PC-3 (cell line): ENCODE data around the gene XPR1. TPM values are rescaled to one million over a fixed set of nuclear protein-coding genes. Genes with fewer than 3 reads are reported as not detected.

Source experiments
- ATAC-seq: fragments of 200-7000 bp; cut with Tn5 transposase; 2 replicates; pipeline ENCODE4 v1.9.1; 2020; ENCODE audit warnings: mild to moderate bottlenecking, moderate library complexity
- BruUV-seq: library from RNA; stranded (reverse); fragments of 400-500 nt; replicated peaks from 2 replicates; lab custom pipeline; 2021; lab: Mats Ljungman, UMichigan
- CTCF ChIA-PET: fragments of 300-600 bp; sonication (Branson Sonifier 250); formaldehyde crosslinking; loops from one replicate; lab custom pipeline; 2022; ENCODE audit warnings: antibody characterized with exemption; lab: Charles Lee
- POLR2A ChIA-PET: fragments of 300-600 bp; sonication (Branson Sonifier 250); formaldehyde crosslinking; loops from one replicate; lab custom pipeline; 2022; ENCODE audit warnings: antibody characterized with exemption; ENCODE audit not compliant: unreplicated experiment; lab: Charles Lee
- DNase-seq: peaks from one replicate; pipeline ENCODE4 v3.0.0-alpha.2; 2015
- H2AFZ ChIP-seq: fragments of 300-600 bp; sonication (generic); 2 replicates; pipeline ENCODE4 v1.6.0; 2016; ENCODE audit warnings: antibody characterized with exemption, low read length
- H3F3A ChIP-seq: fragments of 300-600 bp; sonication (generic); one replicate; pipeline ENCODE4 v1.6.0; 2017; ENCODE audit warnings: antibody characterized with exemption, low read length, control low read depth, mild to moderate bottlenecking; ENCODE audit not compliant: unreplicated experiment
- H3K27ac ChIP-seq: fragments of 300-600 bp; sonication (generic); 2 replicates; pipeline ENCODE4 v1.5.1; 2016; ENCODE audit warnings: mild to moderate bottlenecking, low read length
- H3K27me3 ChIP-seq: fragments of 300-600 bp; sonication (generic); 2 replicates; pipeline ENCODE4 v1.6.1; 2016; ENCODE audit warnings: low read length, mixed read lengths
- H3K36me3 ChIP-seq: fragments of 300-600 bp; sonication (generic); 2 replicates; pipeline ENCODE4 v1.6.1; 2016; ENCODE audit warnings: low read depth, mixed run types, low read length, mixed read lengths
- H3K4me1 ChIP-seq: fragments of 300-600 bp; sonication (generic); 2 replicates; pipeline ENCODE4 v1.5.1; 2016; ENCODE audit warnings: low read length; ENCODE audit not compliant: insufficient read depth
- H3K4me2 ChIP-seq: fragments of 300-600 bp; sonication (generic); 2 replicates; pipeline ENCODE4 v1.6.0; 2016; ENCODE audit warnings: low read length
- H3K4me3 ChIP-seq: fragments of 300-600 bp; sonication (generic); 2 replicates; pipeline ENCODE4 v1.5.1; 2016; ENCODE audit warnings: mild to moderate bottlenecking, low read length, mixed read lengths
- H3K79me2 ChIP-seq: fragments of 300-600 bp; sonication (generic); 2 replicates; pipeline ENCODE4 v1.6.1; 2017; ENCODE audit warnings: low read length, mixed read lengths
- H3K9ac ChIP-seq: fragments of 300-600 bp; sonication (generic); 2 replicates; pipeline ENCODE4 v1.6.0; 2016; ENCODE audit warnings: mild to moderate bottlenecking, low read length
- H3K9me2 ChIP-seq: fragments of 300-600 bp; sonication (generic); replicated peaks from 2 replicates; pipeline ENCODE4 v1.6.1; 2016; ENCODE audit warnings: mixed run types, low read length, mixed read lengths
- H3K9me3 ChIP-seq: fragments of 300-600 bp; sonication (generic); 2 replicates; pipeline ENCODE4 v1.6.1; 2016; ENCODE audit warnings: low read length, mixed read lengths
- H4K20me1 ChIP-seq: fragments of 300-600 bp; sonication (generic); 2 replicates; pipeline ENCODE4 v1.6.1; 2016; ENCODE audit warnings: low read length, mixed read lengths
- EZH2 ChIP-seq: fragments of 300-600 bp; sonication (generic); IDR thresholded peaks from one replicate; pipeline ENCODE4 v1.6.1; 2017; ENCODE audit warnings: antibody characterized with exemption, mild to moderate bottlenecking, low read length; ENCODE audit not compliant: unreplicated experiment
- EZH2phosphoT487 ChIP-seq: fragments of 300-600 bp; sonication (generic); IDR thresholded peaks from 2 replicates; pipeline ENCODE4 v1.6.1; 2018; ENCODE audit warnings: mild to moderate bottlenecking, antibody characterized with exemption, low read length, borderline replicate concordance
- intact Hi-C: fragments of 100-400 bp; cut with micrococcal nuclease; formaldehyde crosslinking; loops from 2 replicates; pipeline ENCODE4 v1.9.0; 2023
- total RNA-seq: library from RNA; depleted of rRNA; stranded (reverse); fragments of >200 nt; gene quantifications from 2 replicates; pipeline ENCODE4 v1.2.3, GENCODE V29; 2014
- TF ChIP-seq, protein P1 (sequence below): fragments of 300-600 bp; sonication (generic); conservative IDR thresholded peaks from 2 replicates; pipeline ENCODE4 v1.5.1; 2017; ENCODE audit warnings: antibody characterized with exemption, low read depth, mild to moderate bottlenecking, low read length

XPR1 gene
- total RNA-seq, 1 experiment from 2014 or later = 8.2 TPM

GRCh38 chr1:180743868-180744267 is 112.0 kb downstream of the XPR1 start:
- no peaks in the 10 kb centered on the region for H3K4me1 ChIP-seq
- no peaks in the 10 kb centered on the region for H3K9me3 ChIP-seq
- no peaks in the 10 kb centered on the region for H3K9me2 ChIP-seq
- BruUV-seq = no TSS peak
- no peak overlapping the region for H3K27ac ChIP-seq
- no peak overlapping the region for H2AFZ ChIP-seq
- no peak overlapping the region for H3K4me2 ChIP-seq
- ChIA-PET POLR2A (no interaction called here), CTCF (no interaction called here)
- no peaks in the 10 kb centered on the region for H3K27me3 ChIP-seq
- no peaks in the 10 kb centered on the region for H4K20me1 ChIP-seq
- no peaks in the 10 kb centered on the region for H3F3A ChIP-seq
- ATAC-seq = no peak
- H3K4me3 ChIP-seq = no peak overlapping the region
- no peak for DNase-seq
- intact Hi-C loops = no loop called here
- no peaks in the 10 kb centered on the region for H3K79me2 ChIP-seq
- no peaks in the 10 kb centered on the region; the same call in 1 of the 2 replicates for H3K36me3 ChIP-seq
- no peak for TF ChIP-seq EZH2
- TF ChIP-seq, protein P1, sequence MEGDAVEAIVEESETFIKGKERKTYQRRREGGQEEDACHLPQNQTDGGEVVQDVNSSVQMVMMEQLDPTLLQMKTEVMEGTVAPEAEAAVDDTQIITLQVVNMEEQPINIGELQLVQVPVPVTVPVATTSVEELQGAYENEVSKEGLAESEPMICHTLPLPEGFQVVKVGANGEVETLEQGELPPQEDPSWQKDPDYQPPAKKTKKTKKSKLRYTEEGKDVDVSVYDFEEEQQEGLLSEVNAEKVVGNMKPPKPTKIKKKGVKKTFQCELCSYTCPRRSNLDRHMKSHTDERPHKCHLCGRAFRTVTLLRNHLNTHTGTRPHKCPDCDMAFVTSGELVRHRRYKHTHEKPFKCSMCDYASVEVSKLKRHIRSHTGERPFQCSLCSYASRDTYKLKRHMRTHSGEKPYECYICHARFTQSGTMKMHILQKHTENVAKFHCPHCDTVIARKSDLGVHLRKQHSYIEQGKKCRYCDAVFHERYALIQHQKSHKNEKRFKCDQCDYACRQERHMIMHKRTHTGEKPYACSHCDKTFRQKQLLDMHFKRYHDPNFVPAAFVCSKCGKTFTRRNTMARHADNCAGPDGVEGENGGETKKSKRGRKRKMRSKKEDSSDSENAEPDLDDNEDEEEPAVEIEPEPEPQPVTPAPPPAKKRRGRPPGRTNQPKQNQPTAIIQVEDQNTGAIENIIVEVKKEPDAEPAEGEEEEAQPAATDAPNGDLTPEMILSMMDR = no peak
- no peak for TF ChIP-seq EZH2phosphoT487
- no peak overlapping the region for H3K9ac ChIP-seq

DNA sequence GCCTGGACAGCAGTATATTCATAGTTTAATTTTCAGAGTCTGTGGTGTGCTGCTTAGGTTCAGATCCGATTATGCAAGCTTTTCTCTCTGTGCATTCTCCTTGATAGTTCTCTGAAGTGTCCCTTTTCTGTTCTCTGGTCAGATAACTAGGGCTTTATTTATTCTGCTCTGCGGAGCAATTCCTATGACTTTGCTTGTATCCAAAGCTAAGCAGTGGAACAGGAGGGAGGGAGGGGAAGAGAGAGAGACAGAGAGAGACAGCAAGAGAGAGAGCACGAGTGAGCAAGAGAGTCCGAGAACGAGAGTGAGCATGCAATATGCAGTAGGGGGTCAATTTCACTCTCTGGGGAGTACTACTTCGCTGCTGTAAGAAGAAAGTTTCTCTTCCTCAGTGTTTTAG is 113.3 kb downstream of the XPR1 start:
- TF ChIP-seq, protein P1 = no peak
- TF ChIP-seq EZH2phosphoT487 (no peak), EZH2 (no peak)
- CTCF ChIA-PET = no interaction called here
- no peaks in the 10 kb centered on the region for H3K4me1 ChIP-seq
- no peaks in the 10 kb centered on the region for H3K79me2 ChIP-seq
- H4K20me1 ChIP-seq = no peaks in the 10 kb centered on the region
- no peaks in the 10 kb centered on the region for H3K9me3 ChIP-seq
- H3K36me3 ChIP-seq = no peaks in the 10 kb centered on the region; the same call in 1 of the 2 replicates
- H3K4me3 ChIP-seq = no peak overlapping the region
- H3K4me2 ChIP-seq = no peak overlapping the region
- H3K9ac ChIP-seq = no peak overlapping the region
- no TSS peak for BruUV-seq
- no peak overlapping the region for H3K27ac ChIP-seq
- H2AFZ ChIP-seq = no peak overlapping the region
- no peak for ATAC-seq
- no peaks in the 10 kb centered on the region for H3K9me2 ChIP-seq
- POLR2A ChIA-PET = no interaction called here
- no peaks in the 10 kb centered on the region for H3K27me3 ChIP-seq
- H3F3A ChIP-seq = no peaks in the 10 kb centered on the region
- no peak for DNase-seq
- intact Hi-C loops = no loop called here

GRCh38 chr1:180751921-180752320 is 120.1 kb downstream of the XPR1 start:
- no peaks in the 10 kb centered on the region for H3K9me2 ChIP-seq
- H3K9me3 ChIP-seq = no peaks in the 10 kb centered on the region
- TF ChIP-seq EZH2 (no peak), EZH2phosphoT487 (no peak)
- TF ChIP-seq, protein P1 = no peak
- CTCF ChIA-PET = no interaction called here
- no peaks in the 10 kb centered on the region for H4K20me1 ChIP-seq
- H3K4me3 ChIP-seq = no peak overlapping the region
- no peak overlapping the region for H3K4me2 ChIP-seq
- no peak overlapping the region for H3K9ac ChIP-seq
- H3K4me1 ChIP-seq = no peaks in the 10 kb centered on the region
- ATAC-seq (no peak), DNase-seq (no peak)
- no TSS peak for BruUV-seq
- no peaks in the 10 kb centered on the region for H3K79me2 ChIP-seq
- H3K27me3 ChIP-seq = no peaks in the 10 kb centered on the region
- POLR2A ChIA-PET = no interaction called here
- H3K36me3 ChIP-seq = no peaks in the 10 kb centered on the region
- intact Hi-C loops = no loop called here
- H3F3A ChIP-seq = no peaks in the 10 kb centered on the region
- H2AFZ ChIP-seq = no peak overlapping the region
- no peak overlapping the region for H3K27ac ChIP-seq
